NCI-H2029 (cell line): Measurements from ENCODE around the gene SRP14.
"Not testable (repeated sequence)": the region's sequence is repeated elsewhere in the genome, so short reads cannot be mapped to it uniquely, and the experiment has no call there.

Experiments used
- DNase-seq: peaks from one replicate; lab custom pipeline; 2025; lab: John Stamatoyannopoulos, UW

The SRP14 gene

DNA sequence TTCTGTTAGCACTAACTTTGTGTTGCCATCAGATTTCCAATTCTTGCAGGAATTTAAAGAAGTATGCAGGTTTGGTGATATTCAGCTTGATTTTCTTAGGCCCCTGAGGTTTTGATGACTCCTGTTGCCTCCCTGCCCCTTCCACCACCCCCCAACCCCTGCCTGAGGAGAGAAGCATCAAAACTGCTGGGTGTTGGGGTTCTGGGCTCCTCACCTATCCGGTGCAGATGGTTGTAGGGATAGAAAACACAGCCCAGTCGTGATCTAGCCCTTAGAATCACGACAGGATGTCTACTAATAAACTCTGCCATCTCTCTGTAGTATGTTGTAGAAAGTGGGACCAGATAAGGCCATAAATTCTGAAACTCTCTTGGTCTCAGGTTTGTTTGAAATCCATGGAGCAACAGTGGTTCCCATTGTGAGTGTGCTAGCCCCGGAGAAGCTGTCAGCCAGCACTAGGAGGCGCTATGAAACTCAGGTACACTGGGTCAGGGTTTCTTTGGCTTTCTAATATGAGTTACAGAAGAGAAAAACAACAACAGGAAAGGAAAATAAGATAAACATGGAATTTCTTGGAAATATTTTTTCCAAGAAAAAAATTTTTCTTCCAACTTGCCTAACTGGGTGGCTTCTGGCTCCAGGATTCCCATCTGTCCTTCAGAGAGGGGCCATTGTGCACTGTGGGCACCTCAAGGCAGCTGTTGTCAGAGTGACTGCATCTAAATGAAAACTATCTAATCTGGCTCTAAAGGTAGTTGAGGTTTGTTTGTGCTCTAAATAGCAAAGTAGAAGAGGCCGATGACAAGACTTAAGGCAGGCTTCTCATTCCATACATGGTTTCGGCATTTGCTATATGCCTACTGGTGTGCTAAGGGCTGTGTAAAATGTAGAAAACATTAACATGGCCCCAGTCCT is 8.7 kb downstream of the SRP14 start:
- DNase-seq: no peak

DNA sequence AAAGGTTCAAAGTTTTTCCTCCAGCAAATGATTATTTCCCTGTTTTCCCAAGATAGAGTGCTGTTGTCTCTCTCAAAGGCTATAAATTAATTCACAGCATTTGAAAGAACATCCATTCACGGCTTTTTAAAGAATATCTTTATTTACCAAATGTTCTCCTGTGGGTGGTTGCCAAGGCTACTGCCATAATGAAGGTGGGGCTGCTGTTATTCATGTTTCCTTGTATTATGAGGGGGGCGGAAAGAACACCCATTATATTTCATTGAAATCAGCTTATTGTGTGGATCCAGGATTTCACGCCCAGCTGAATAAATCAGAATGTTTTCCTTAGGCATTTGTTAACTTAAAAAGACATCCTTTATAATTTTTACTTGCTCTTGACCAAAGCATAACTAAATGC is 10.1 kb downstream of the SRP14 start:
- no peak for DNase-seq

DNA sequence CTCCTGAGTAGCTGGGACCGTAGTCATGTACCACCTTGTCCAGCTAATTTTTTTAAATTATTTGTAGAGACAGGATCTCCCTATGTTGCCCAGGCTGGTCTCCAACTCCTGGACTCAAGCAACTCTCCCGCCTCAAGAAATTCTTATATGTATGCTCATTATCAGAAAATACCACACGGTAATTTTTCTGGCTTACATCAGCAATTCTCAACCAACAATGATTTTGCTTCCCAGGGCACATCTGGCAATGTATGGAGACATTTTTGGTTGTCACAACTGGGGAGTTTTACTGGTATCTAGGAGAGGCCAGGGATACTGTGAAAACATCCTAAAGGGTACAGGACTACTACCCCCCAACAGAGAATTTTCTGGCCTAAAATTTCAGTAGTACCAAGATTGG is 10.8 kb downstream of the SRP14 start:
- DNase-seq: no peak

DNA sequence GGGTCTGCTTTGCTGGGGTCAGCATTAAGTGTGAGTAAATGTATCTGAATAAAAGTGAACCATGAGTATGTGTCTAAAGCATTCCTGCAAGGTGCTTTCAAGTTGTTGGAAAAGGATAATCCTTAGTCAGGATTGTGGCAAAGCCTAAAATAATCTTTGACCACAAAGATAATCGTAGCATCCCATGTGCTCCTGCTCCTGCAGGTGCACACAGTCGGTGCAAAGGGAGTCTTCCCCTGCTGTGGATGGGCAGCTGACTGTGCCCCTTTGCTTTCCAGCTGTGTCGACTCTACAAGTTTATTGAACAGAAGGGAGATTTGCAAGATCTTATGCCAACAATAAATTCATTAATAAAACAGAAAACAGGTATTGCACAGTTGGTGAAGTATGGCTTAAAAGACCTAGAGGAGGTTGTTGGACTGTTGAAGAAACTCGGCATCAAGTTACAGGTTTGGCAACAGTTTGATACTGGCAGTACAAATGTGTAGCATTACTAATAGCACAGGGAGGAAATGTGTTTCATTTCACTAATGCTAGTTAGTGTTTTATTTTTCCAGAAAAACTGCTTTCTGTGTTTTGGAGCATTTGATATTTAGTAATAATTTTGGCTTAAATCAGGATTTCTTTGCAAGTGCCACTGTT is 22.6 kb downstream of the SRP14 start:
- no peak for DNase-seq

DNA sequence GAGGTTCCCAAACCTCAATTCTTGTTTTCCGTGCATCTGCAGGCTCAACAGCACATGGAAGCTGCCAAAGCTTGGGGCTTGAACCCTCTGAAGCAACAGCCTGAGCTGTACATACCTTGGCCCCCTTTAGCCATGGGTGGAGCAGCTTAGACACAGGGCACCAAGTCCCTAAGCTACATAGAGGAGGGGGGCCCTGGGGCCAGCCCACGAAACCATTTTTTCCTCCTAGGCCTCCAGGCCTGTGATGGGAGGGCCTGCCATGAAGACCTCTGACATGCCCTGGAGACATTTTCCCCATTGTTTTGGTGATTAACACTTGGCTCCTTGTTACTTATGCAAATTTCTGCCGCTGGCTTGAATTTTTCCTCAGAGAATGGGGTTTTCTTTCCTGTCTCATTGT is 24.6 kb downstream of the SRP14 start:
- no peak for DNase-seq

DNA sequence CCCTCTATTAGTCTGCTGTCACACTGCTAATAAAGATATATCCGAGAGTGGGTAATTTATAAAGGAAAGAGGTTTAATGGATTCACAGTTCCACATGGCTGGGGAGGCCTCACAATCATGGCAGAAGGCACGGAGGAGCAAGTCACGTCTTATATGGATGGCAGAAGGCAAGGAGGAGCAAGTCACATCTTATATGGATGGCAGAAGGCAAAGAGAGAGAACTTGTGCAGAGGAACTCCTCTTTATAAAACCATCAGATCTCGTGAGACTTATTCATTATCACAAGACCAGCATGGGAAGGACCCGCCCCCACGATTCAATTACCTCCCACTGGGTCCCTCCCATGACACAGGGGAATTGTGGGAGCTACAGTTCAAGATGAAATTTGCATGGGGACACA is 25.6 kb downstream of the SRP14 start:
- DNase-seq: not testable (repeated sequence)

DNA sequence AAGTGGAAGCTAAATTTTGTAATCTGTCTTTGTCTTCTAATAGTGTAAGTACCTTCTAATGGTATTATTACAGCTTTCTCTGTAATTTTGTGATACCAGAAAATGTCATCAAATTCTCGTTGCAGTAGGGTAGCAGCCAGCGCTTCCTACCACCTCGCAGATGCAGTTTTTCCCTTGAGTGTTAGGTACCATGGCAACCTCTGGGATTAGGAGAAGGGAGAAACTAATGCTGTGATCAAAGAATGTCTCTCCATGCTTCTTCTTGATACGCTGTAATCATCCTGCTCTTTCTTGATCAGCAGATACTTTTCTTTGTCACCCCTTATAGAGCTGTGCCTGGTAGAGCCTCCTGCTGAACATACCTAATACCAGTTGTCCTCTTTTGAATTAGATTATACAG is 27.7 kb downstream of the SRP14 start:
- no peak for DNase-seq

DNA sequence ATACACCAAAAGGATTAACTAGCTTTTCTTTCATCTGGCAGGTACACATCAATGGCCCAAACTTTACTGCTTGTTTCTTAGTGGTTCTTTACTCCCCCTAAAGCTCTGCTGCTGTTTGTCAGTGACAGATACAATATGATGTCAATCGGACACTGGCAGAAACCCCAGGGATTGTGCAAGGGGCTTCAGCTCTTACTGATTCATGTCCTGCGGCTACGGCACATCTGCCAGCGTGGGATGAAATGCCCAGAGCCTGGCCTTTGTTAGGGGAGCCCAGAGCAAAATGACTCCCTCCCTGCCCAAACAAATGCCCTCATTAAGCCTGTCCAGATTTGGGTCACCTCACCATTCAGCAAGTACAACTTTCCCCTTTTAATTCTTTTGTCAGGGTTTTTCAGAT is 28.3 kb downstream of the SRP14 start:
- no peak for DNase-seq

DNA sequence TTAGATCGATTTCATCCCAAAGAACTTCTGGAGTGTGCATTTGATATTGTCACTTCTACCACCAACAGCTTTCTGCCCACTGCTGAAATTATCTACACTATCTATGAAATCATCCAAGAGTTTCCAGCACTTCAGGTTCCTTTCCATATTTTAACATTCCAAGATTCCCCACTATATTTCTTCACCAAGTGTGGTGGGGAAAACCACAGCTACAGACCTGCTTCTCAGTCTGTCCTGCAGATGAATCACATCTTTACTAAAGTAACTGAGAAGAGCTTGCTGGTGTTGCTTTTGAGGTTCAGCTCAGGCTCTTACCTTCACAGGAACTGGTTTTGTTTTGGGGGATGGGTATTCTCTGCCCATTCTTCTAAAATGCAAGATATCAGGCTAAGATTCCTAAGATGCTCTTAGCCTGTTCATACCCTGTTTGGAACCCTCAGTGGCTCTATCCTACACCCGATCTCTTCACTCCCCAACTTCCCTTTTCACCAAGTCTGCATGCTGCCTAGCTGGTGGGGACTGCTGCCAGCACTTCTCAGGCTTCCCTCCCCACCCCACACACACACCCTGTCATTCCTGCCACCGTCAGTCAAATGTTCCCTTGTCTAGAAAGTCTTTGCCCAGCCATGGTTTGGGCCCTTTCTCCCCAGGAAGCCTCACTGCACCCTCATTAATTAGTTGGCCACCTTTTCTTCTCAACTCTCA is 30.8 kb downstream of the SRP14 start:
- no peak for DNase-seq

DNA sequence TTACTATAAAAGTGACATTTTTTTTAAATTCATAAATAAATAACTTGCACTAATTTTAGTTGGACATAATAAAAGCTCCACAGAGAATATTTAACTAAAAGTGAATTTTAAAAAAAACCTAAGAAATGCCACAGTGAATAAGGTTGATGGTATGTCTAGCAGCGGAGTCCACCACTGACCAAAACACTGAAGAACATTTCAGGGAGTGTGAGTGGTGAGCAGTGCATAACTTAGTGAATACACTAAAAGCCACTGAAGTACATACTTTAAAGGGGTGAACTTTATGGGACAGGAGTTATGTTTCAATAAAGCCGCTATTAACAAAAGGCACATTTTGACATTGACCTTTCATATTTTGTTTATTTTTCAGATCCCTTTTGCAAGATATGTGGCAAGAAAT is 32.3 kb downstream of the SRP14 start:
- no peak for DNase-seq

DNA sequence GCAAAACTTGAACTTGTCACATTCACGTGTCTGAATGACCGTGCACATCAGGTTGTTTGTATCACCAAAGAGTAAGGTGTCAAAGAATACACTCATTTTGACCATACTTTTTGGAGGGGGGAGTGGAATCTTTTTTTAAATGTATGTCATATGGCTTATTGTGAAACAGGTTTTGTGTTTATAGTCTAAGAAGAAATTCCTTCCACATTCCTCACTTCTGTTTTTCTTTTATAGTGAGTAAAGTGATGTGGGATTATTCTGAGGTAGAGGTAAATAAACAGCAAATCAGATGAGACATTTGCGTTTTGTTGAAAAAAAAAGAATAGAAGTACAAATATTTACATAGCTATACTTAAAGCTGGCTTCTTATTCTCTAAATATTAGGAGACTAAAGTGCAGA is 33.0 kb downstream of the SRP14 start:
- DNase-seq: no peak

DNA sequence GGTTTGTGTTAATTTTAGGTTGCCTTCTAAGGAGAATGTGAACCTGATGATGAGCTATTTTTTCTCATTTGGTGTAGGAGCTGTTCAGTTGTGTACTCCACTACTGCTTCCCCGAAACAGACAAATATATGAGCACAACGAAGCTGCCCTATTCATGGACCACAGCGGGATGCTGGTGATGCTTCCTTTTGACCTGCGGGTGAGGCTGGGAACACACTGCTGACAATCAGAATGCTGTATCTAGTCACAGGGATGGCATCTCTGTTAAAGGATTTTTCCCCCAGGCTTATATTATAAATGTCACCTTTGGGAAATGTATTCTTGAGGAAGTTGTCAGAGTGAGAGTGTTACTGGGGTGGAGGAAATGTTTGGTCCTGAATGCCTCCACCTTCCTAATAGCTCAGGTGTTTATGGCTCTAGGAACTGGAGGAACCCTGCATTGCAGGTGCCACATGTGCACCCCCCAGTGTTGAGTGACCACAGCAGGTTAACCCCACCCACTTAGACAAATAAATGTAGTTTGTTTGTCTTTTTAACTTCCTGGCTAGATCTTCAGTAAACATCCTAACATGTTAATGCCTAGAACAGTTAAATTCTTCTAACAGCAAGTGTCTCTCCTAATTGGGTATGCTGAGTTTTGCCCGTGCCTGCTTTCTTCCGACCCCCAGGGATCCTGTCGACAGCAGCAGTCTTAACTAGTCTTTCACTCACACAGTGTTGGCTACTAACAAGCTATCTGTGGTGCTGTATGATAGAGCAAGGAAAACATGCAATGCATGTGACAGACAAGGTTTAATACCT is 35.7 kb downstream of the SRP14 start:
- DNase-seq: no peak

DNA sequence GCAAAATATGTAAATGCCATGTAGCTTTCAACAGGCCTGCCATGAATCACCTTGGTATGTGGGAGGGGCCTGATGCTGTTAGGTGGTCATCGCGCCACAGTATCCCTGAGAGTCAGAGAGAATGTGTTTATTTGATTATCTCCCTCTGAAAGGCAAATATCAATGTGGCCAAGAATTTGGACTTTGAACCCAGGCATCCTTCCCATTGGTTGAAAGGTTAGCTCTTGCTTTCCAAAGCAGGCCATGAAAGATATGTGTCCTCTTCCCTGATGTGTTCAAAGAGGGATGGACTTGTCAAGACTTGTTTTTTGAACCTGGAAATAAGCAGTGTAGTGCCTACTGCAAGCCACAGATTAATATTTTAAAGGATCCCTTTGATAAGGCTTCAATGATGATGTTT is 36.7 kb downstream of the SRP14 start:
- no peak for DNase-seq

DNA sequence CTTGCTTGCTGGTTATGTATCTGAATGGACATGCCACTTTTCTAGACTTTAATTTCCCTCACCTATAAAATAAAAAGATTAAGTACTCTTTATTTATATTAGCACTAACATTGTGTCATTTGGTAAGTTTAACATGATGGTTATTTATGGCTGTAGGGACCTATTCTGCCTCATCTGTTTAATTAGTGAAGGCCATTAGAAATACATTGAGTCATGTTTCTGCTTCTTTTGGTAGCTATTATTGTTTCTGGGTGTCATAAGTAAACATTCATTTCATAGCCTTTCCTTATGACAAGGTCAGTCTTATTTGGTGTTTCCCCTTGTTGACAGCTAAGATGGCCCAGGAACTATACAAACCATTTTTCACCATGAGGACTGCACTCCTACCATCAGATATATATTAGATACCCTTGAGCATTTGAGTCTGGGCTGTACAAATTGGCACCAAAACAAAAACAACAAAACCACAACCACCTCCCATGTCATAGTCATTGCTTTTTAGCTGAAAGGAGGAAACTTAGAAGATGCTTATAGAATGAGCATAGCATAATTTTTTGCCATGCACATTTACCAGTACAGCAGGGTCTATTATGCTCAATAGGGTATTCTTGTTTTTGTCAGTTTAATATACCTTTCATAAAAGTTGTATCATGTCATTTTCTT is 39.3 kb downstream of the SRP14 start:
- DNase-seq: no peak

DNA sequence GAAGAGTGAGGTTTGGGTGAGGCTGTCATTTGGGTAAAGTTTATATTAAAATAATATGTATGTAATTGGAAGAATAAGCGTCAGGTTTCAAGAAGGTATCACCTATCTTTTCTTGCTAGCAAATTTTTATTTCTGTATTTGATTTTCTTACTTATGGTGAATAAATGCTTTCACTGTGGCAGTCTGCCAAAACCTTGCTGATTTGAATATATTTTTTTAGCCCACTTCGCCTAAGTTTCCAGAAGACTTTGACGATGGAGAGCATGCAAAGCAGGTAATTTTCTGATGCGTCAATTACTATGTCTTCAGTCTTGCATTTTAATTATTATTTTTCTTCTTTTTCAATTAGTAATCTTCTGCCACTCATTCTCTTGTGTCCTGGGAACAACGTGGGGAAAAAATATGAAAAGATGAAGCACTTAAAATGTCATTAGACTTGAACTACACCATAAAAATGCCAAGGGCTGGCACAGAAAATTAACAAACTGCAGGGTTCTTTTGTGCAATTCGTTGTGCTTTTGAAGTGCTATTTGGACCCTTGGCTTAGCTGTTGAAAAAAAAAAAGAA is 40.4 kb downstream of the SRP14 start:
- DNase-seq: no peak

DNA sequence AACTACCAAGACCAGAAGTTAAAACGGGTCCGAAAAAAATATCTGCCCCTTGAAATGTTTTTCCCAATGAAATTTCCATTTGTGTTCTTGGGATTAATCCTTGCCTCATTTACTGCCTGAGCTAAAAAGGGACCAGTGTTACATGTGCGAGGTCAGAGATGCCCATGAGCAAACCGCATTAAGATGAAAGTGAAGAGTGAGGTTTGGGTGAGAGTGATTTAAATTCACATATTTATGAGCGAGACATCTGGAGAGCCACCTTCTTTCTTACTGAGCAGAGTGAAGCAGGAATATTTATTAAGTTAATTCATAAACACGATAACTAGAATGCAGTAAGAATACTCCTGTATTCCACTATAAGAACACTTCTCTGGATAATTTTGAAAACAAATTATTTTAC is 41.3 kb downstream of the SRP14 start:
- DNase-seq: no peak

DNA sequence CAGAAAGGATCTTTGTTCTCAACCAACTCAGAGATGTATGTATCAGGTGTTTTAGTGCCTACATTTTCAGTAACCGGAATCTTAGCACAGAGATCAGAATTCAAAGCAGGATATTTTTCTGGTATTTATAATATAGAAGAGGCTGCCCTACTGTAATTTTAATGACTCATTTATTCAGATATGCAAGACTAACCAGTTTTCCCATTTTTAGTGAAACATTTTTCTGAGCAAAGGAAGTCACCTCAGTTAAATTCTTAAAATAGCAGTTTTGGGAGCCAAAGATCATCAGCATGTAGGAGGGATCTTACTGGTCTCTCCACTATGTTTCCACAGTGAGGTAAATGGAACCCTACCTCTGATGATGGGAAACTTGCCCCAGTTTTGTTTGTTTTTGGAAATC is 42.0 kb downstream of the SRP14 start:
- DNase-seq: no peak

DNA sequence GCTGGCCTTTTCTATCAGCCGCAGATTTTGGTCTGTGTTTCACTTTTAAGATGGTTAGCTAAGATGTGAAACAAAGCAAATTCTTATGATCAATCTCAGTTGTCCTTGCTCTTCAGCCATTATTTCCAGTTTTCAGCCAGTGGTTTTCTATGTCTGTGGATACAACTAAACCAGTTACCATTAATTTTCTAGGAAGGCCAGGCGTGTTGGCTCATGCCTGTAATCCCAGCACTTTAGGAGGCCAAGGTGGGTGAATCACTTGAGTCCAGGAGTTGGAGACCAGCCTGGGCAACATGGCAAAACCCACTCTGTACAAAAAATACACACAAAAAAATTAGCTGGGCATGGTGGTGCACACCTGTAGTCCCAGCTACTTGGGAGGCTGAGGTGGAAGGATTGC is 42.8 kb downstream of the SRP14 start:
- DNase-seq: not testable (repeated sequence)

DNA sequence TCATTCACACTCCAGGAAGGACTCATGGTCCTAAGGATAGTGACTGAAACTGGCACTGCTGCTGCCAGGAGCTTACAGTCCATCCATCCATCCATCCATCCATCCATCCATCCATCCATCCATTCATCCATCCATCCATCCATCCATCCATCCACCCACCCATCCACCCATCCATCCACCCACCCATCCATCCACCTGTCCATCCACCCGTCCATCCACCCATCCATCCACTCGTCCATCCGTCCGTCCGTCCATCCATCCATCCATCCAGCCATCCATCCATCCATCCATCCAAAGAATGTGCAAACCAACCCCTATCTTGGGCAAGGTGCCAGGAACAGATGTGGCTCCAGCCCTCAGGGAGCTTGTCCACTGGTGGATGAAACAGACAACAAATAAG is 46.0 kb downstream of the SRP14 start:
- not testable (repeated sequence) for DNase-seq

DNA sequence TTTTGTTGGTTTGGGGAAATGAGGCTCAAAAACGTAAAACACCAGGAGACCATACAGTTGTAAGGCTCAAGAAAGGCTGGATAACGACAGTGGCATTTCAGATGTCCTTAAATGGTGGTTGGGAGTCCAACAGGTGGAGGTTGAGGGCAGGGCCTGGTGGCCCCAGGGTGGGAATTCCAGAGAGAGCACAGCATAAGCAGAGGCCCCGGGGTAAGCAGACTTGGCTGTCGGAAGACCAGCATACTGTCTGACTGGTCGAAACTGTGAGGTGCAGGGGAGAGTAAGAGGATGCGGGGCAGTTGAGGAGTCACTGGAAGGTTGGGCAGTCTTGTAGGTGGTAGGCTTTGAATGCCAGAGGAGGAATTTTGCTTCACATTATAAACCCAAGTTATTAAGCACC is 48.3 kb downstream of the SRP14 start:
- no peak for DNase-seq

DNA sequence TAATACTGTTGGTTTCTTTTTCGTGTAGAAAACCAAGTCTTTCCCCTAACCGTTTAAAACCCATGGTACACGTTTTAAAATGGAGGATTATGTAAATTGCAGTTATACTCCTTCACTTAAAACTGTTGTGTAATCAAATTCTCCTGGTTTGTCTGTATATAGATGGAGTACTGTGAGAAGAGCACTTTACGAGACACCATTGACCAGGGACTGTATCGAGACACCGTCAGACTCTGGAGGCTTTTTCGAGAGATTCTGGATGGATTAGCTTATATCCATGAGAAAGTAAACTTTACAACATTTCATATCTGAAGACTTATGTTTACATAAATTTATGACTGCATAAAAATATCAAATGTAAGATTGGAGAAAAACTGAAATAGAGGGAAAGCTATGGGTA is 51.2 kb downstream of the SRP14 start:
- no peak for DNase-seq
